GM12872 (cell line): Measurements from ENCODE around the gene CHMP6.

Source experiments
- TF ChIP-seq, protein P1 (sequence below): IDR thresholded peaks from 3 replicates; pipeline ENCODE4 v1.5.1; 2011; ENCODE audit warnings: low read depth, mild to moderate bottlenecking, low read length, moderate library complexity; ENCODE audit not compliant: insufficient read depth

The CHMP6 gene

DNA sequence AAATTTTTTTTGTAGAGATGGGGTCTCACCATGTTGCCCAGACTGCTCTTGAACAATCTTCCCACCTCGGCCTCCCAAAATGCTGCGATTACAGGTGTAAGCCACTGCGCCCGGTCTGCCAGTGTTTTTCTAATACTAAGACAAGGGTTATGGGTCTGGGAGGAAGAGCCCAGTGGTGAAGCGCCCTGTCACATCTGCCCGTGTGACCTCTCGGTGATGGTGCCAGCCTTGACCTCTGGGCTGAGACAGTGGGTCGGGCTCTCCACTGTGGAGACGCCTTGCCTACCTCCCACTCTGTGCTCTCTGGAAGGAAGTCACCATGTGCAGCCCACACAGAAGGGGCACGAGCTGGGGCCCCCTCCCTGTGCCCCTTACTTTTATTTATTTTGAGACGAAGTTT lies 38.2 kb downstream of the CHMP6 start:
- TF ChIP-seq, protein P1, sequence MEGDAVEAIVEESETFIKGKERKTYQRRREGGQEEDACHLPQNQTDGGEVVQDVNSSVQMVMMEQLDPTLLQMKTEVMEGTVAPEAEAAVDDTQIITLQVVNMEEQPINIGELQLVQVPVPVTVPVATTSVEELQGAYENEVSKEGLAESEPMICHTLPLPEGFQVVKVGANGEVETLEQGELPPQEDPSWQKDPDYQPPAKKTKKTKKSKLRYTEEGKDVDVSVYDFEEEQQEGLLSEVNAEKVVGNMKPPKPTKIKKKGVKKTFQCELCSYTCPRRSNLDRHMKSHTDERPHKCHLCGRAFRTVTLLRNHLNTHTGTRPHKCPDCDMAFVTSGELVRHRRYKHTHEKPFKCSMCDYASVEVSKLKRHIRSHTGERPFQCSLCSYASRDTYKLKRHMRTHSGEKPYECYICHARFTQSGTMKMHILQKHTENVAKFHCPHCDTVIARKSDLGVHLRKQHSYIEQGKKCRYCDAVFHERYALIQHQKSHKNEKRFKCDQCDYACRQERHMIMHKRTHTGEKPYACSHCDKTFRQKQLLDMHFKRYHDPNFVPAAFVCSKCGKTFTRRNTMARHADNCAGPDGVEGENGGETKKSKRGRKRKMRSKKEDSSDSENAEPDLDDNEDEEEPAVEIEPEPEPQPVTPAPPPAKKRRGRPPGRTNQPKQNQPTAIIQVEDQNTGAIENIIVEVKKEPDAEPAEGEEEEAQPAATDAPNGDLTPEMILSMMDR, result no peak

DNA sequence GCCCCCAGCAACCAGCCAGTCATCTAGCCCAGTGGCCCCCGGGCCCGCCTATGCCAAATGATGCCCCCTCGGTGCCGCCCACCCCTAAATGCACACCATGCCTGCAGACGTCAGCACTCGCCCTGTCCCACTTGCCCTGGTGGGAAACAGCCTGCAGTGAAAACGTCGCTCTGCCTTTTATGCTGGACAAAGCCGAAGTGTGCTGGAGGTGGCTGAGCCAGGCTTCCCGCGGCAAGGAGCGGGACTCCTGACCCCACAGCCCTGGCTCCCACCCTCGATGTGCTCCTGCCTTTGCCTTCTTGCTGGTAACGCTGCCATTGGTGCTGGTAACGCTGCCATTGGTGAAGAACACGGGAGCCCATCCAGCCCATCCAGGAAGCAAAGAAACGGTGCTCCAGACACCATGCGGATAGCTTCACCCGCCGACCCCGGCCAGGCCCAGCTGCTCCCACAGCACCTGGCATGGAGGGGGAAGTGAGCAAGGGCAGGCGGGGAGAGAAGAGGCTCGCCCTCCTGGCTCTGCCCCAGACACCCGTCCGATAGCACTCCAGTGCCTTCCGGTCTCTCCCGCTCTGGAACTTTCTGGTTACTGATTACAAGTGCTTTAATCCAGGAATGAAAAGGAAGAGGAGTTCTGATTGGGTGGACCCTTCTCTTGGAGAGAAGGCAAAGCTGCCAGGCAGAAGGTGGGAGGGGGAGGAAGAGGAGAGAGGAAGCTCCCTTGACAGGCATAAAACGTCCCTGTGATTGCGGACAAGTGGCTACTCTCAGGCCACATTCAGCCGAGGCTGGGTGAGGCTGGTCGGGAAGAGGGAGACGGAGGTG lies 39.3 kb downstream of the CHMP6 start:
- TF ChIP-seq, protein P1, result no peak

DNA sequence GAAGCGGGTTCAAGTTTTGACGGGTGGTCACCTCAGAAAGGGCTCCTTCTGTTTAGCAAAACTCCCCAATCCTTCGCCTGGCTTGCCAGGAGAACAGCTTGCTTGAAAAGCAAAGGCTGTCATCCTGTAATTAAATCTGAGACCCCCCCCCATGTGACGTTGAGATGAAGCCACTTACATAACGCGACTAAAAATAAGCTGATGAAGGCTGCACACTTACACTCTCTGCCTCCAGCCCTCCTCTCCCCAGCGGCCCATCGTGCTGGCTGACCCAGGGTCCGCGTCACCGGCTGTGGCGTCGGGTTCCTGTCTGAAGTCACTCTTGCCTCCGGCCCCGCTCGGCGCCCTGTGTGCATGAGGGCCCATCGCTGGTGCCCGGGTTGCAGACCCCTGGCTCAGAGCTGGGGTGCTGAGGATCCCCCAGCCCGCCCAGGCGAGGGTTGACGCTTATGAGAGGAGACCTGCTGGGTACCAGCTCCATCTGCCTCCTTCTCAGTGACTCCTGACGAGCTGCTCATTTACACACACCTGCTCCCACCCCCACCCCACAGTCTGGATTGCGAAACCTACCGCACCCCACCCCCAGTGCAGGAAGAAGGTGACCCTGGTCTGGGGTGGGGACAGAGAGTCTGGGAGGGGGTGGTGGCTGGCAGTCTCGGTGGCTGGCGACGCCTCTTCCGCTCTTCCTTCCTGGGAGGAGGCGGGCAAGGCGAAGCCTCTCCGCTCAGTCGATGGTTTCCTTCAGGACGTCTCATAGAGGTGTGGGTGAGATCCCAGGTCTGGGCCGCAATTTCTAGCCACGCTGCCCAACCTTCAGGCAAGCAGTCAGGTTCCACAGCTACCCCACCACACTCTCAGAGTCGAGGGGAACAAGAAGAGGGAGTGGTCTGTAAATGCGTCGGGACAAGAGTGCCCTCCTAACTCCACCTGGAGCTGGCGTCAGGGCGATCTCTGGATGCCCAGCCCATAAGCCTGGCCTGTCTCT lies 40.2 kb downstream of the CHMP6 start:
- TF ChIP-seq, protein P1, result no peak

DNA sequence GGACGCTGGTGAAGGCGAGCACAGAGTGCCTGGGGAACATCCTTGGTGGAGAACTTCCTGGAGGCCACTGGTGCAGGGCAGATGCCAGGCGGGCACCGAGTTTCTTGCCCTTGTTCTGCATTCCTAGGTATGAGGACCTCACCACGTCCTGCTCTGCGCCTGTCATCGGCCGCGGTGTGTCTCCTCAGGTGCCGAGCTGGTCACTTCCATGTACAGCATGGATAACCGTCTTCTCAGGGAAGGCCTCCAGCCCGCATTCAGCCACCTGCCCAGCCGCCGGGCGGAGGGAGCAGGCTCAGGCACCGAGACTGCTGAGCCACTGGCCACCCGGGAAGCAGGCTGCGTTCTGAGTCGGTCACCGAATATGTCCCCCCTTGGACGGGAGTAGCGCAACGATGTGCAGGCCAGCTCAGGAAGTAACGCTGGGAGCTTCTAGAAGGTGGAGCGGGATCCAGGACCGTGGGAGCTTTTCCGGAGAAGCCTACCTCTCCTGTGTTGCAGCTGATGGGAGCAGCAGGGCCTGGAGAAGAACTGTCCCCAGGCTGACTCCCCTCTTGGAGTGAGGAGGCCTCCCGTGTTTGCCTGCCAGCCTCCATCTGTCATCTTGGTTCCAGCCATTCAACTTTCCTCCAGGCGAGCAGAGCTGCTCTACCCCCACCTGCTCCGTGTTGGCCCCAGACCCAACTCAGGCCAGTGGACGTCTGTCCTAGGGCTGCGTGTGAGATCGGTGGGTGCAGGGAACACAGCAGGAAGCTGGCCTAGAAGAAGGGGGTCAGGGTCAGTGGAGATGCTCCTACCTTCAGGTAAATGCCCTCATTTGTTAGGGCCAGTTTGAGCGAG lies 41.2 kb downstream of the CHMP6 start:
- TF ChIP-seq, protein P1, result no peak

DNA sequence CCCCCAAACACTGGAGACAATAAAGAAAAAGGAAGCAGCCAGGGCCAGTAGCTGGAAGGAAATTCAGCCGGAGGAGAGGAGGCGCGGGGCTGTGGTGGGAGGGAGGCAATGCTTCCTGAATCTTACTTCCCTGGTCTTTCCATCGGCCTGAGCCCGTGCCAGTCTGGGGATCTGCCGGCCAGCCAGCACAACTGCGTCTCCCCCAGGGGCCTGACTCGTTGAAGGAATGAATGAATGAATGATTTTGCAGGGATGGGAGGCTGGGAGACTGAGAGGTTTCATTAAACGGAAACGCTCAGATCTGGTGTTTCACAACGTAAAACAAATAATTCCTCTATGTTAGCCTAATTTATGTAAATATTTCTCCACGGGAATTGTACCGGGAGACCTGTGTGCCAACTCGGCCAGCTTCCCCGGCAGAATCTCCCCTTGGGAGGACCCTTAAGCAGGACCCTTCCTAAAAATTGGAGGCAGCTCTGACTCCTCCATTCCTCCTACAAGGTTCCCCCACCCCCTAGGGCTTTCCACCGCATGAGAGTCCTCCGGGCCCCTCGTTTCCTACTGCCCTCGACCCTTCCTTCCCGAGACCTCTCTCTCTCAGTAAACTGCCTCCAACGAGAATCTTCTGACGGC lies 42.0 kb downstream of the CHMP6 start:
- TF ChIP-seq, protein P1, result no peak

DNA sequence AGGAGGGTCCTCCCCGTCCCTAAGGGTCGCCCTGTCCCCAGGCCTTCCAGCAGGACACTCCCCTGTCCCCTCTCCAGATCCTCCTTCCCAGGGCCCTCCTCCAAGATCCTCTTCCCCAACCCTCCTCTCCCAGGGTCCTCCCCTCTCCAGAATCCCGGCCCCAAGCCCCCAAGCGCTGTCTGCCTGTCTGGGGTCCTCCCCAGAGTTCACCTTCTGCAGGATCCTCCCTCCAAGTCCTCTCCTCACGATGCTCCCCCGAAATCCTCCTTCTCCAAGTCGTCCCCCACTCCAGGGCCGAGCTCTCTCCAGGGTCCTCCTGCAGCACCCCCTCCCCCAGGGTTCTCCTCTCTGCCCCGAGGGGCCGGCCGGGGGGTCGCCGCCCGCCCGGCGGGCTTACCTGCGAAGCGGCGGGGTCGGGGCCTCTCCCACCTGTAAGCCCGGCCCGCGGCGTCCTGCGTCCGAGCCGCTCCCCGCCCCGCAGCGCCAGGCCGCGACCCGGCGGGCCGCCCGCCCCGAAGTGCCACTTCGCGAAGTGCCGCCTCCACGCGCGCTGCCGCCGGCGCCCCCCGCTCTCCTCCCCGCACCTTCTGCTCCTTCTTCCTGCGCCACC lies 42.6 kb downstream of the CHMP6 start:
- TF ChIP-seq, protein P1, result no peak
